OCI-LY7 (cell line): ENCODE measurements around the gene SPP1.

Source experiments
- CTCF ChIP-seq: fragments of 200-600 bp; sonication (generic); conservative IDR thresholded peaks from 2 replicates; pipeline ENCODE4 v1.5.1; 2014; ENCODE audit warnings: mild to moderate bottlenecking, antibody characterized with exemption, low read length, moderate library complexity, mixed read lengths
- EZH2phosphoT487 ChIP-seq: fragments of 200-600 bp; sonication (generic); IDR thresholded peaks from 2 replicates; pipeline ENCODE4 v1.6.1; 2018; ENCODE audit warnings: low read depth, borderline replicate concordance, mild to moderate bottlenecking, mixed run types, antibody characterized with exemption, low read length, moderate library complexity, mixed read lengths

GRCh38 chr4:88007304-88008121 is 32.0 kb downstream of the SPP1 start, which contains the start of gene PKD2:
- no peak for TF ChIP-seq CTCF
- no peak for TF ChIP-seq EZH2phosphoT487
